Esophagus muscularis mucosa (tissue), 3 donors: ENCODE results near the gene XPNPEP1.

Experiments used
- POLR2A ChIP-seq: fragments of 450-650 bp; IDR thresholded peaks from one replicate; pipeline ENCODE4 v1.6.1; 2017; ENCODE audit warnings: antibody characterized with exemption, moderate library complexity, mild to moderate bottlenecking, low read depth
- POLR2AphosphoS5 ChIP-seq, 2 donors: sonication (generic); formaldehyde crosslinking; IDR thresholded peaks; one replicate each; pipeline ENCODE4 v1.6.1; 2017; ENCODE audit warnings: antibody characterized with exemption in 2 of 2
- TF ChIP-seq, protein P1 (sequence below), 3 experiments: fragments of 200-600 bp in 2 of 3; fragments of 450-650 bp in 1 of 3; sonication (generic) in 2 of 3; IDR thresholded peaks; one replicate each; pipeline ENCODE4 v1.5.1; 2017 to 2019; ENCODE audit warnings: antibody characterized with exemption in 3 of 3, mild to moderate bottlenecking in 2 of 3, moderate library complexity in 1 of 3

DNA sequence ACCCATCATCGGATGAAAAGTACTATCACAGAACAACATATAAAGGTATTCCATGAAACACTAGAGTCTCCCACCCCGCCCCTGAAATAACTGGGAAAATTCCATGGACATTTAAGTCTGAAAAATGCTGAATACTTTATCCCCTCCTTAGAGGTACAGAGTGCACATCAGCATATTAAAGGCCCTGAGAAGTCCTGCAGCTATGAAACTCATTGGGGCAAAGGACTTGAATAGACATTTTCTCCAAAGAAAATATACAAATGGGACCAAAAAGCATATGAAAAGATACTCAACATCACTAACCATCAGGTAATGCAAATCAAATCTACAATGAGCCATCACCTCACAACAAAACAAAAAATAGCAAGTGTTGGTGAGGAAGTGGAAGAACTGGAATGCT lies 18.9 kb downstream of the XPNPEP1 start:
- TF ChIP-seq, protein P1, sequence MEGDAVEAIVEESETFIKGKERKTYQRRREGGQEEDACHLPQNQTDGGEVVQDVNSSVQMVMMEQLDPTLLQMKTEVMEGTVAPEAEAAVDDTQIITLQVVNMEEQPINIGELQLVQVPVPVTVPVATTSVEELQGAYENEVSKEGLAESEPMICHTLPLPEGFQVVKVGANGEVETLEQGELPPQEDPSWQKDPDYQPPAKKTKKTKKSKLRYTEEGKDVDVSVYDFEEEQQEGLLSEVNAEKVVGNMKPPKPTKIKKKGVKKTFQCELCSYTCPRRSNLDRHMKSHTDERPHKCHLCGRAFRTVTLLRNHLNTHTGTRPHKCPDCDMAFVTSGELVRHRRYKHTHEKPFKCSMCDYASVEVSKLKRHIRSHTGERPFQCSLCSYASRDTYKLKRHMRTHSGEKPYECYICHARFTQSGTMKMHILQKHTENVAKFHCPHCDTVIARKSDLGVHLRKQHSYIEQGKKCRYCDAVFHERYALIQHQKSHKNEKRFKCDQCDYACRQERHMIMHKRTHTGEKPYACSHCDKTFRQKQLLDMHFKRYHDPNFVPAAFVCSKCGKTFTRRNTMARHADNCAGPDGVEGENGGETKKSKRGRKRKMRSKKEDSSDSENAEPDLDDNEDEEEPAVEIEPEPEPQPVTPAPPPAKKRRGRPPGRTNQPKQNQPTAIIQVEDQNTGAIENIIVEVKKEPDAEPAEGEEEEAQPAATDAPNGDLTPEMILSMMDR (IDR thresholded peaks at IDR 0.05): no peak
- TF ChIP-seq POLR2A (no peak), POLR2AphosphoS5 (IDR thresholded peaks at IDR 0.05) (no peak)
